Thyroid gland (tissue), 4 donors: ENCODE data around the gene TNS3. TPM values are rescaled to one million over a fixed set of nuclear protein-coding genes. Genes with fewer than 3 reads are reported as not detected.

Experiments used
- DNase-seq, 2 donors: peaks; one replicate each; pipeline ENCODE4 v3.0.0-alpha.2; 2019
- H3K27ac ChIP-seq, 3 donors: fragments of 200-600 bp; sonication (generic); 1 replicate in 2 of 3; 2 replicates in 1 of 3; pipeline ENCODE4 v1.5.1; 2016 to 2019; ENCODE audit warnings: mild to moderate bottlenecking in 1 of 3, moderate library complexity in 1 of 3
- H3K27me3 ChIP-seq: fragments of 200-600 bp; sonication (generic); one replicate; pipeline ENCODE4 v1.5.1; 2019
- H3K36me3 ChIP-seq, 2 donors: fragments of 200-600 bp; sonication (generic); one replicate each; pipeline ENCODE4 v1.5.1; 2016 to 2019
- H3K4me1 ChIP-seq, 2 donors: fragments of 200-600 bp; sonication (generic); one replicate each; pipeline ENCODE4 v1.5.1; 2017 to 2019
- H3K4me3 ChIP-seq, 3 donors: fragments of 200-600 bp; sonication (generic); replicated peaks in 1 of 3; 1 replicate in 2 of 3; 2 replicates in 1 of 3; pipeline ENCODE4 v1.5.1; 2016; ENCODE audit warnings: mild to moderate bottlenecking in 1 of 3
- H3K9me3 ChIP-seq: fragments of 200-600 bp; sonication (generic); one replicate; pipeline ENCODE4 v1.5.1; 2017
- CTCF ChIP-seq, 6 experiments: fragments of 200-600 bp in 3 of 6; fragments of 450-650 bp in 3 of 6; sonication (generic) in 3 of 6; IDR thresholded peaks; one replicate each; pipeline ENCODE4 v1.5.1; 2016 to 2019; ENCODE audit warnings: antibody characterized with exemption in 6 of 6, mild to moderate bottlenecking in 2 of 6, inconsistent platforms in 1 of 6, moderate library complexity in 1 of 6
- POLR2A ChIP-seq, 2 donors: fragments of 450-650 bp; IDR thresholded peaks; one replicate each; pipeline ENCODE4 v1.6.1; 2017; ENCODE audit warnings: antibody characterized with exemption in 2 of 2, mild to moderate bottlenecking in 2 of 2, moderate library complexity in 1 of 2
- WGBS, 2 donors: methylation state at CpG; one replicate each; pipeline ENCODE4 v1.1.5; 2017; 5-methylcytosine and 5-hydroxymethylcytosine counted together
- intact Hi-C: fragments of 100-400 bp; cut with DNase I; formaldehyde crosslinking; loops from one replicate; pipeline ENCODE4 v1.15.1; 2023
- total RNA-seq, 4 donors: library from RNA; depleted of rRNA; stranded (reverse); fragments of >200 nt; gene quantifications; one replicate each; pipeline ENCODE4 v1.2.3, GENCODE V29; 2016

TNS3 gene
- total RNA-seq, 4 donors from 2014 or later = 65.8 to 93.0 (median 80.7) TPM

DNA sequence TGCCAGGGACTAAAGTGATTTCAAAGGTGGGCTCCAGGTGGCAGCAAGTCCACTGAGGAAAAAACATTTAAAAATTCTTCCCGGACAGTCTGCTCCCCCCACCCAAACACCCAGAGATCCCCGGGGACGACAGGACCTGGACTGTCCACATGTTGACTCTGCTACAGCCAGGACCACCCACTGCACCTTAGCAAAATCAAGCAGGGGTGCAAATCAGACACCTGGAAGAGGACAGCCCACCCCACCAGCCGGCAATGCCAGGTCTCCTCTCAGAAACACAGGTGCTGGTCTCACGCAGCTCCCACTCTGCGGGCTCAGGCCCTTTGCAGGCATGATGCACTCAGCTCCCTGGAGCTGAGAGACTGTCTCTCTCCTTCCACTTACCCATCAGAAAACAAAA, 251.9 kb downstream of the TNS3 start:
- no peak for DNase-seq
- no peak overlapping the region for H3K4me3 ChIP-seq
- H3K36me3 ChIP-seq = no peaks in the 10 kb centered on the region
- H3K27ac ChIP-seq = peak overlapping the region; percentile 51 to 95 (median 94)
- no peaks in the 10 kb centered on the region for H3K9me3 ChIP-seq
- whole genome bisulfite sequencing, 2 donors = 48 to 55% methylated on average over 6 of the region's 6 CpGs
- peaks cover 68 to 89% of the 10 kb centered on the region in 2 donors for H3K4me1 ChIP-seq
- intact Hi-C loops = no loop called here
- no peaks in the 10 kb centered on the region for H3K27me3 ChIP-seq
- TF ChIP-seq CTCF (IDR thresholded peaks at IDR 0.05) = no peak
- no peak for TF ChIP-seq POLR2A (IDR thresholded peaks at IDR 0.05)

DNA sequence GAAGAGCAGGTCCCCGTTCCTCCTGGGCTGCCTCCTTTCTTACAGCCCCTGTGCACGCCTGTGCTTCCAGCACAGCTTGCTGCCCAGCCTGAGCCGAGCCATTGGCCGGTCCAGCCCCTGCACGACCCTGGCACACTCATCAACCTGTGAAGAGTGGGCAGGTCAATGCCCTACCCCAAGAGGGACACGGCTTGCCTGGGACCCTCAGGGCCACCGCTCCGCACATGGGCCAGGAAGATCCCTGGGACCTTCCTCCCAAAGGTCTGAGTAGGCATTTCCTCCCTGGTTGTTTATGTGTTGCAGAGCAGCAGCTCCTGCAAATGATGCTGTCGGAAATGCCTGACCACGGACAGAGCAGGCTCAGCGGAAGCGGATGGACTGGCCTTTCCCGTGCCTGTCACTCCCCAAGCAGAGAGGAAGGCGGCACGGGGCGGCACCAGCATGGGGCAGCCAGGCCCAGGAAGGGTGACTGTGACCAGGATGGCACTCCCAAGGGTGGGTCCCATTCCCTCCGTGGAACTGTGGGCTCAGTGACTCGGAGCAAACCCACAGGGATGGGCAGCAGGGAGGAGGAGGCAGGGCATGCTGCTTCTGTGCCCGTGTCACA, 252.5 kb downstream of the TNS3 start:
- Histone ChIP-seq H3K9me3 (no peaks in the 10 kb centered on the region), H3K27me3 (no peaks in the 10 kb centered on the region), H3K4me3 (no peak overlapping the region), H3K36me3 (no peaks in the 10 kb centered on the region), H3K27ac (peak overlapping the region; percentile 93 to 95 (median 94)), H3K4me1 (peaks cover 68 to 92% of the 10 kb centered on the region in 2 donors)
- 75 to 86% methylated on average over 11 to 17 of the region's 19 CpGs for WGBS, 2 donors
- TF ChIP-seq CTCF (IDR thresholded peaks at IDR 0.05) = no peak
- TF ChIP-seq POLR2A (IDR thresholded peaks at IDR 0.05) = no peak
- DNase-seq = no peak
- intact Hi-C loops = no loop called here

DNA sequence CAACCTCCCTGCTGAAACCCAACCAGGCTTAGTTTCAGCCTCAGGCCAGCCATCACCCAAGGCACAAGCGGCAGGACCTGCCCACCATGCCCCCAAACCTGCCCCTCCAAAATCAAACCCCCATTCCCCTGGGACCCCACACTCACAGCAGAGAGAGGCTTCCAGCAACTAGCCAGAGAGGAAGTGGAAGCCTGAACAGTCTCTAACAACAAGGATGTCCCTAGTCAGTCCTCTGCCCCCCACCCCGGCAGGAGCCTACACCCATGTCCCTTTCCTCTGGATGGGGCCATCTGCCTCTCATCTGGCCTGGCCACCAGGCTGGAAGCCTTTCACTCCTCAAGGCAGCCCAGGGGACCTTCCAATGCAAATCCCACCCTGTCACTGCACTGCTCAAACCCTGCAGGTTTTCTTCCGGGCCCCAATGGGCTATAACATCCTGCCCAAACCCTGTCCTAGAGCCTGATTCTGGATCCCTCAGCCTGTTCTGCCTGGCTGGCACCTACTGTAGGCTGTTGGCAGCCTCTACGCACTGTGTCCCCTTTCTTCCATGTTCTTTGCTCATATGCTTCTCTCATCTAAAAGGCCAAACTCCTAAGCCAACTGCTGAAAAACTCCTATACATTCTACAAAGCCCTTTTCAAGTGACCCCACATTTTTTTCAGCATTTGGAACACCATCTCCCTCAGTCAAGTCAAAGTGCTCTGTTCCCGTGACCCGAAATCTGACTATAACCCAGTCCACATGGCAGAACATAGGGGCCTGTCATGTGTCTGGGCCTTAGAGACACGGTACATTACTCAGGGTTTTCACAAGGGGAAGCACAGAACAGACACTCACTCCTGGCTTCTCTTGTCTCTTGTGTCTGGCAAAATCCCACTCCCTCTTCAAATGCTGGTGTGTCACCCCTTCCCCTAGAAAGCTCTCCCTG, 253.3 kb downstream of the TNS3 start:
- peaks cover 63 to 86% of the 10 kb centered on the region in 2 donors for H3K4me1 ChIP-seq
- H3K4me3 ChIP-seq = no peak overlapping the region
- intact Hi-C loops = no loop called here
- 66 to 67% methylated on average over 7 of the region's 7 CpGs for WGBS, 2 donors
- H3K27me3 ChIP-seq = no peaks in the 10 kb centered on the region
- TF ChIP-seq POLR2A (IDR thresholded peaks at IDR 0.05) (no peak), CTCF (IDR thresholded peaks at IDR 0.05) (no peak)
- no peak for DNase-seq
- no peaks in the 10 kb centered on the region for H3K9me3 ChIP-seq
- H3K27ac ChIP-seq = peak overlapping the region; percentile 93 to 95 (median 94)
- H3K36me3 ChIP-seq = no peaks in the 10 kb centered on the region

GRCh38 chr7:47327698-47328391, 254.1 kb downstream of the TNS3 start:
- H3K27ac ChIP-seq = peak overlapping the region; percentile 93 to 95 (median 94)
- peak; percentile 96 to 97 for DNase-seq
- no peaks in the 10 kb centered on the region for H3K36me3 ChIP-seq
- H3K9me3 ChIP-seq = no peaks in the 10 kb centered on the region
- H3K27me3 ChIP-seq = no peaks in the 10 kb centered on the region
- intact Hi-C loops = no loop called here
- 3 to 6% methylated on average over 21 to 22 of the region's 24 CpGs for whole genome bisulfite sequencing, 2 donors
- no peak overlapping the region for H3K4me3 ChIP-seq
- H3K4me1 ChIP-seq = peaks cover 59 to 78% of the 10 kb centered on the region in 2 donors
- peak in 1 of 2 donors; percentile 57 for TF ChIP-seq POLR2A (IDR thresholded peaks at IDR 0.05)
- no peak for TF ChIP-seq CTCF (IDR thresholded peaks at IDR 0.05)
